Ramos (cell line): ENCODE data around the gene TNS1.

Experiments
- in situ Hi-C: fragments of 300-500 bp; cut with MboI; formaldehyde crosslinking; loops from one replicate; pipeline ENCODE4 v1.14.3; 2022; ENCODE audit warnings: low sequenced_read_pairs; ENCODE audit not compliant: unreplicated experiment

Gene TNS1

GRCh38 chr2:217903859-217904613 lies 98.8 kb downstream of the TNS1 start:
- in situ Hi-C loops, result no loop called here

DNA sequence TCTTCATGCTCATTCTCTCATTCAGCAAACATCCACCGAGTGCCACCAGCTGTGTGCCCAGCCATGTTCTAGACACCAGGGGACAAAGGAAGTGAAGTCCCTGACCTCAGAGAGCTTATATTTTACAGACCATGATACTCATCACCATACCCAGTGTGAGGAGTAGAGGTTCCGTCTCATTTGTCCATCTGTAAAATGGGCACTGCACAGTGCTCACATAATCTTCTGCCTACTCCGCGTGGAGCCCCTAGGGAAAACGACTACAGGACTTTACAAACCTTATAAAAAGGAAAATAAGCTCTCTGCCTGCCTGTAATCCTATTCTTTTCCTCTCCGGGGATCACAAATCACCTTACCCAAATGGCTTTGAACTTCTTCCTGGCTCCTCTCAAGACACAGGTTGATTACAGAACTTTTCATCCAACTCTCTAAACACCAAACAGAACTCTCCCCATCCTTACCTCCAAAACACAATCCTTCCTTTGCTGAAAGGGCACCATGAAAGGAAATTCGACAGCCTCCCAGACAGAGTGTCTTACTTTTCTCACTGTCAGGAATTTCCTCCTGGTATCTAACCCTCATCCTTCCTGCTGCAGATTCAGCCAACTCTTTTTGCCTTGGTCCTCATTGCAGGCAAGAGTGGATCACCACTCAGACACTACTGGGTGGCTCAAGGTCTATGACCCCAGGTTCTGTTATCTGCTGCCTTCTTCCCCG lies 99.5 kb downstream of the TNS1 start:
- in situ Hi-C loops, result no loop called here

DNA sequence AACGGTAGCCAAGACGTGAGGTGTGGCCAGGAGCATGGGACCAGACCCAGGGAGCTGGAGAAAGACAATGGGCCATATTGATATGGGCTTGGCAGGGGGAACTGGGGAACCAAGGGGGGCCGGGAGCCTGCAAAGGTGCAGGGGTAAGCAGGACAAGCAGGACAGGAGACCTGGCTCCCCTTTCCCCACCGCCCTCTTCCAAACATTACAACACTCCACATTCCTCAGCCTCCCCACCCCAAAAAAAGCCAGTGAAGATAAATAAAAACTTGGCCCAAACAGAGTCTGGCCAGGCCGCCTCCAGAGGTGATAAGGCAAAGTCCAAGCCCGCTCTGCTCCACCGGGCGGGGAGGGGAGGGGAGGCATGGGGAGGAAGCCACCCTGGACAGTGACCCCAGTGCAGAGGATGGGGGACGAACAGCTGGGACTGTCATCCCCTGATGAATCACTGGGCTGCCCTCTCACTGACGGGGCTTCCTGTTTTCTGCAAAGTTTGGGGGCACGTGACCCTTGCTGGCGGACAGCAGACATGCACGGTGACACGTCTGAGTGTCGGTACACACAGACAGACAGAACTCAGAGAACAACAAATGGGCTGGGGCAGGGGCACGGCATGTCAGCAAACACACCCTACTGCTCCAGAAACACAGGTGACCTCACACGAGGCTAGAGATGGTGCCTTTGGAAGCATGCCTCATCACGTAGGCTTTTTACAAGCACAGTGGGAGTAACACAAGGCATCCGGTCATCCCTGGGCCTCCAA lies 100.2 kb downstream of the TNS1 start:
- in situ Hi-C loops, result no loop called here

DNA sequence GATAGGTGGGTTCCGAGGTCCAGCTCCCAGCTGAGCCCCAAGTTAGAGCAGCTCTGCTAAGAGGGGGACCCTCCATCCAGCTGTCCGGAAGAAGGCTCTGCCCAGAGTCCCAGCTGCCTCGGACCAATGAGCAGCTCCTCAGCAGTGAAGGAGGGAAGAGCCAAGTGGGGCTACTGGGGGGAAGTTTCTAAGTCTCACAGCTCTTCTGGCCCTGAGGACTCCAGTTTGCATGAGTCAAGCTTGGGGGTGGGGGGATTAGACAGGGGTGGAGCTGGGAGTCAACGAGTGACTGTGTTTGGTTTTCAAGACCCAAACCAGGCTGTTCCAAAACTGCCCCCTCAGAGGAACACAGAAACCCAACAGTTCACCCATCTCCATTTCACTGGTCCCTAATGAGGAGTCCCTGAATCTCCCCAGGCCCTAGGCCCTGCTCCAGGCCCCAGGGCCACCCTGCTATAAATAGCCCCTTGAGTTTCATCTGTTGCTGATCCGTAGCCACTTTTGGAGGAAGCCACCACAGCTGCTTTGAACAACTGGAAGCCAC lies 100.9 kb downstream of the TNS1 start:
- in situ Hi-C loops, result no loop called here

GRCh38 chr2:217901400-217901799 lies 101.4 kb downstream of the TNS1 start:
- in situ Hi-C loops, result no loop called here

DNA sequence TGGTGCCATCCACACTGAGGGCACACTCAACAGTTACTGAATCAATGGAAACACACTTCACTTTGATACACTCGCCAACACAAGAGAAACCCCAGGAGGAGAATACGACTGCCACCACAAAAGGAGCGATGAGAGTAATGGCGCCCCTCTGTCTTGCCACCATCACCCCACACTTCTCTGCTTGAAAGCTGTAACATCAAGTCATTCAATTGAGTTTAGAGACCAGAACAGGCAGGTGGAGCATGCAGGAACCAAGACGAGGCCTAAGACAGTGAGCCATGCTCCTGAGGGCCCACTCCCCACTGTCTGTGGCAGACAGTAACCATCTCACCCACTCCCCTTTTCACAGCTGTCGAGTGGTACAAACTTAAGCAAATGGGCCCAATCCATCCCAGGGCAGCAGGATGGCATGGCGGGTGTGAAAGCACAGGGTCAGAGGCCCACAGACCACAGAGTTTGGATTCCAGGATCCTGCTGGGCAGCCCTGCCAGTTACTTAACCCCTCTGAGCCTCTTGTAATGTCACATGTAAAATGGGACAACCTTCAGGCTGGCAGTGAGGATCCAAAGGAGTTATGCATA lies 101.9 kb downstream of the TNS1 start:
- in situ Hi-C loops, result no loop called here

DNA sequence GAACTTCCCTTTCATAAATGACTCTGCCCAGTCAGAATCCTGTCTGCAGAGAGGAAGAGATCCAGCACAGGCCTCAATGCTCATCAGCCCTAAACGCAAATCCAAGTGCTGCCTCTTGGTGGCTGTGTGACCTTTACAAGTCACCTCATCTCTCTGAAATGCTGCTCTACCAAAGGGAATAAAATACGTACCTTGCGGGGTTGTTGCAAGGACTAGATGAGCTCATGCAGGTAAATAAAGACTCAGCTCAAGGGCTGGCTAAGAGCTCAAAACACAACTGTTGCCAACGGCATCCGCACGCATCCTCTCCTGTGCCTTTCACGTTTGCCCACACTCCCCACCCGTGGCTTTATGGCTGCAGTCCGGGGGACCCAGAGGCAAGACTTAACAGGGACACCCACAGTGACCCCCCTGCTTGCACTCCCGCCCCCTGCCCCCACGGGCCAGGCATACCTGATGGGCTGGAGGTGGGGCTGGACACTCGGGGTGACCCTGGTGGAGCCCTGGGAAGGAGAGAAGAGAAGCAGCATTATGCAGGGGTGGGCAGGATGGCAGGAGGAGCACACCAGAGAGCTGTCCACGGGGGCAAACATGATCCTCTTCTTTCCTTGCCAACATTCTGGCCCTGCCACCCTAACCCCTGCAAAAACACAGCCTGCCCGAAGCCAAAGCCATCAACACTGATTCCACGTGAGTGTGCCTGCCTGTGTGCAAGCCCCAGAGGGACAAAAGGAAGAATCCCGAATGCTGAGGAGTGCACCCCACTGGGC lies 102.6 kb downstream of the TNS1 start:
- in situ Hi-C loops, result no loop called here

- in situ Hi-C loops, result no loop called here
These were observed 103.4 kb downstream of the TNS1 start for GRCh38 chr2:217899231-217900009.

DNA sequence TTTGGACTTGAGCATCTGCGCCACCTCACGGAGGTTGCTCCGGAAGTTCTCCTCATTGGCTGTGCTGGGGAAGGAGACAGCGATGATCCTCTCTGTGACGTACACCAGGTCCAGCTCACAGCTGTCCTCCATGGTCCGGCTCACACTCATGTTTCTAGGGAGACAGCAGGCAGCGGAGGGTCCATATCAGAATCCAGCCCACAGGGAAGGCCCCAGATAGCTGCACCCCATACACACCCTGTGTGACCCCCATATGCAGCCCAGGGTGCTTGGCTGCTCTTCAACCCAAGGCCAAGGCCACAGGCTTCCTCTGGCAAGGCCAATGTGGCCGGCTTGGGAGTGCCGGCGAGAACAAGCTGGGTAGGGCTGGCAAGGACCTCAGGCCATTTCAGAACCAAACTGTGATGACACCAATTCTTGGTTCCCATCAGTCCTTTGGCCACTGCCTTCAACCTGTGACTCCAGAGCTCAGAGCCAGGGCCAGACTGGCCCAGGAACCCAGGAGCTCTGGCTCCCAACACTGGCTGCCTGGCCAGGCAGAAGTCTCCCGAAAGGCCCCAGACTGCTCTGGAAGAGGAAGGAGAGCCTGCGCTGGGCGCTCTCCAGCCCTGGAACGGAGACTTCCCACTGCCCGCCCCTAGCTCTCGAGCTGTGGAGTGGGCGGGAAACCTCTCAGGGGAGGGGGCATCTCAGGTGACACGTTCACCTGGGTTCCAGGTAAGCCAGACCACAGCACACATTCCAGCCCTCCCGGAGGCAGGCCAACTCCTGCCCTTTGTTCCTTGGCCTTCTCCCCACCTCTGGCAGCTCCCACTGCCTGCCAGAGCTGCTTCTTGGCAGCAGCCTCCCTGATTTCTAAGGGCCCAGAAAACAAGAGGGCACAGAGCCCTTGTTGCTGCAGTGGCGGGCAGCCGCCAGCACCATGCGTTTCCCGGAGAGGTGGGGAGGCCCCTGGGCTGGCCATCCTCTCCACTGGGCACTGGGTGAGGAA lies 104.7 kb downstream of the TNS1 start:
- in situ Hi-C loops, result no loop called here

DNA sequence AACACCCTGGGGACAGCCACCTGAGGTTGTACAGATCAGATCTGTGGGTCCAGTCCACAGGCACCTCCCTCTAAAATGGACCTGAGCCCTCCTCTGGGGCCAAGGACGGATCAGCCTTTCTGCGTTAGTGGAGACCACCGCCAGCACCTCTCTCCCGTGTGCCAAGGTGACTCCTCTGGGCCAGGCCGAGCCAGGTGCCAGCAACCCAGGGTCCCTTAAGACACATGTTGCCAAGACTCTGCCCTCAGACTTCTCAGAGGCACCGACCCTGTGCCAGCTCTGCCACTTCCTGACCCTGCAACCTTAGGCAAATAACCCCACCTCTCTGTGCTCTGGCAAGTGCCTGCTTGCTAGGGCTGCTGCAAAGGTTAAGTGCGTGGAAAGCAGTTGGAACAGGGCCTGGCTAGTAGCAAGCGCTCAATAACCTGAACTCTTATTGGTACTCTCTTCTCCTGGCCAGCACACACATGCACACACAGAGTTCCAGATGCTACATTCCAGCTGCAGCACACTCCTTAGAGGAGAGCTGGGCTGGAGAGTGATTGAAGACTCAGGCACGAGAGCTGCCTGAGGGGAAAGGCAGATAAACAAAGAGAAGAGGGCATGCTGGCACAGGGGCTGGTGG lies 105.6 kb downstream of the TNS1 start:
- in situ Hi-C loops, result no loop called here

DNA sequence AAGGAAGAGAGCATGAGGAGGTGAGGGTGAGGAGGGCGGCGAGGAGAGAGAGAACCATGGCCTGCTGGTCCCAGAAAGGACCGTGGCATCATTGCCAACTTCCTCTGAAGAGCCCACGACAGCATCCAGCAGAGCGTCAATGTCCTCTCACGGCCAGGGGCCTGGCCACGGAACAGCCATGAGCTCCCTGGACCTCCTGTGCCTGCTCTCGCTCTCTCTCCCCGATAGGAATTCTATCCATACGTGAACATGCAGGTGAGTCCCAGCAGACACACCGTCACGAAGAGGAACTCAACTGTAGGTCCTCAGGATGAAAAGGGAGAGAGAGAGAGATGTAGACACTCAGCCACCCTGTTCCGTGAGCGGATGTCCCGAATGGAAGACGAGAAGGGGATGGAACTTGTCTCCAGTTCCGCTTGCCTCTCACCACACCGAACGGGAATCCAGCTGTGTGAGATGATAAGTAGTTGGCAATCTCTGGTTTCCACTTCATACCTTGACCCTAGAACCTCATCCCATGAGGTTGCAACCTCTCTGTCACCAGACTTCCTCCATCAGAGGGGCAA lies 107.6 kb downstream of the TNS1 start:
- in situ Hi-C loops, result no loop called here

- in situ Hi-C loops, result no loop called here
These were observed 109.4 kb downstream of the TNS1 start for GRCh38 chr2:217893440-217893839.

- in situ Hi-C loops, result no loop called here
These were observed 110.2 kb downstream of the TNS1 start for GRCh38 chr2:217892560-217892959.

DNA sequence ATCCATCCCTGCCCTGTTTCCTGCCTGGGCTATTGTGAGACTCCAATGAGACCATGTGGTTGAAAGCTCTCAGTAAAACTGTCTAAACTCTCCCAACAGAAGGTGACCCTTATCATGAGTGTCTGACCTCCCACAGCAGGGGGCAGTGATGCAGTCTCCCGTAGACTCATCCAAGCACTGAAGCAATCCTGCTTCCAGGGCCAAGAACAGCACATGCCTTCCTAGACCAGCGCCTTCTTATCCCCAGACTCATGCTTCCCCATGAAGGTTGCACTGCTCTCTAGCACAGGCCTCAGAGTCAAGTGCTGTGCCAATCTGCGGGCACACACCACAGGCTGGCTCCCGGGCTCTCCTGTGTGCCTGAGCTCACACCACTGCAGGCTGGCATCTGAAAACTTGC lies 112.3 kb downstream of the TNS1 start:
- in situ Hi-C loops, result no loop called here

DNA sequence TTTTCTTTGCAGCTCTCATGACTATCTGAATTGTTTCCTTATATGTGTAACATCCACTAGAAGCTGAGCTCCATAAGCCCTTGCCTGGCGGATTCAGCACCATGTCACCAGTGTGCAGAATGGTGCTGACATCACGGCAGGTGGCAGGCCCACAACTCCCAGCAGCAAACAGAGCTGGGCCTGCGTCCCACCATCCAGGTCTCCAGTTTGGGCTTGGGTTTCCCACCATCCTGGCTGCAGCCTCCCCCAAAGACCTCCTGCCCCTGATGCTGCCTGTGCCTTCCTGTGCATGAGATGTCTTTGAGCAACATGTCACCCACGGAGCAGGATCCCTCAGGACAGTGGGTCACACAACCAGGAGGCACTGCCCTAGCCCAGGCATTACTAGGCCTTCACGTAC lies 113.1 kb downstream of the TNS1 start:
- in situ Hi-C loops, result loop anchor here (5.0 kb wide), 1 partner anchor 97 kb away; no protein-coding TSS in a partner anchor

GRCh38 chr2:217887841-217888701 lies 114.7 kb downstream of the TNS1 start:
- in situ Hi-C loops, result loop anchor here (5.0 kb wide), 1 partner anchor 96 kb away; no protein-coding TSS in a partner anchor
